Measurements from ENCODE around the gene DMXL1.

DNA sequence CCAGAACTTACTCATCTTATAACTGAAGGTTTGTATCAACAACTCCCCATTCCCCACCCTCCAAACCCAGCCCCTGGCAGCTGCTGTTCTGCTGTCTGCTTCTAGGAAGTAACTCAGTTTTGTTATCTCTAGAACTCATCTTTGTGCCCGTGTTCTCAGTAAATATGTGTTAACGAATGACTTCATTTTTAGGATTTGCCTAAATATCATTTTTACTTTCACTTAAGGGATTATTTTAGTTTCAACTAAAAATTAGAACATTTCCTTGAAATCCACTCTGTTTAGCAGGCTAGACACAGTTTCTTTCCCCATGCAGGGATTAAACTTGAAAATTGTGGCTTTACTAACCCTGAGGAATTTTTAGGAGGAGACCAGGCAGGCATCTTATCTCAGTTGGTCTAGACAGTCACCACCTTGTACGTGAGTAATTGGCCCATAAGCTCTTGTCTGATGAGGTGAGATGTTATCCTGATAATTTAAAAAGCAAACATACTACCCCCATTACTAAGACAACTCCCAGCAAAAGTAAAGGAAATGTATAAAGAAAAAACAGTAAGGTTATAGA, 216.7 kb downstream of the DMXL1 start:
- TF ChIP-seq, protein P1, sequence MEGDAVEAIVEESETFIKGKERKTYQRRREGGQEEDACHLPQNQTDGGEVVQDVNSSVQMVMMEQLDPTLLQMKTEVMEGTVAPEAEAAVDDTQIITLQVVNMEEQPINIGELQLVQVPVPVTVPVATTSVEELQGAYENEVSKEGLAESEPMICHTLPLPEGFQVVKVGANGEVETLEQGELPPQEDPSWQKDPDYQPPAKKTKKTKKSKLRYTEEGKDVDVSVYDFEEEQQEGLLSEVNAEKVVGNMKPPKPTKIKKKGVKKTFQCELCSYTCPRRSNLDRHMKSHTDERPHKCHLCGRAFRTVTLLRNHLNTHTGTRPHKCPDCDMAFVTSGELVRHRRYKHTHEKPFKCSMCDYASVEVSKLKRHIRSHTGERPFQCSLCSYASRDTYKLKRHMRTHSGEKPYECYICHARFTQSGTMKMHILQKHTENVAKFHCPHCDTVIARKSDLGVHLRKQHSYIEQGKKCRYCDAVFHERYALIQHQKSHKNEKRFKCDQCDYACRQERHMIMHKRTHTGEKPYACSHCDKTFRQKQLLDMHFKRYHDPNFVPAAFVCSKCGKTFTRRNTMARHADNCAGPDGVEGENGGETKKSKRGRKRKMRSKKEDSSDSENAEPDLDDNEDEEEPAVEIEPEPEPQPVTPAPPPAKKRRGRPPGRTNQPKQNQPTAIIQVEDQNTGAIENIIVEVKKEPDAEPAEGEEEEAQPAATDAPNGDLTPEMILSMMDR (IDR thresholded peaks at IDR 0.05) = no peak
- TF ChIP-seq POLR2A (IDR thresholded peaks at IDR 0.05) (no peak), EP300 (IDR thresholded peaks at IDR 0.05) (no peak), POLR2AphosphoS5 (IDR thresholded peaks at IDR 0.05) (no peak)

Data from gastroesophageal sphincter (tissue), 3 donors.